Osteoblast (primary cell): Measurements from ENCODE around the gene MAP3K20. TPM values are rescaled to one million over a fixed set of nuclear protein-coding genes. Genes with fewer than 3 reads are reported as not detected.

ENCODE experiments used
- DNase-seq: peaks from one replicate; pipeline ENCODE4 v3.0.0; 2011; ENCODE audit warnings: low spot score, mixed read lengths; ENCODE audit not compliant: insufficient read length; ENCODE audit errors: missing footprints
- H2AFZ ChIP-seq: 2 replicates; pipeline ENCODE4 v1.6.0; 2011; ENCODE audit warnings: mild to moderate bottlenecking, low read length
- H3K27ac ChIP-seq: 2 replicates; pipeline ENCODE4 v1.5.1; 2011; ENCODE audit warnings: mild to moderate bottlenecking, low read depth, low read length, moderate library complexity
- H3K27me3 ChIP-seq: 2 replicates; pipeline ENCODE4 v1.6.0; 2012; ENCODE audit warnings: mild to moderate bottlenecking, control low read depth, inconsistent platforms, low read length, moderate library complexity; ENCODE audit not compliant: insufficient read depth
- H3K36me3 ChIP-seq: 2 replicates; pipeline ENCODE4 v1.5.1; 2011; ENCODE audit warnings: mild to moderate bottlenecking, low read length, control low read depth, moderate library complexity; ENCODE audit not compliant: insufficient read depth
- H3K4me1 ChIP-seq: 2 replicates; pipeline ENCODE4 v1.5.1; 2011; ENCODE audit warnings: mild to moderate bottlenecking, low read length, control low read depth, moderate library complexity; ENCODE audit not compliant: insufficient read depth
- H3K4me2 ChIP-seq: 2 replicates; pipeline ENCODE4 v1.6.0; 2011; ENCODE audit warnings: mild to moderate bottlenecking, low read length; ENCODE audit not compliant: insufficient read depth
- H3K4me3 ChIP-seq: fragments of 200-600 bp; sonication (generic); 3 replicates; pipeline ENCODE4 v1.5.1; 2012; ENCODE audit warnings: mild to moderate bottlenecking, low read length, inconsistent platforms; ENCODE audit not compliant: insufficient read depth
- H3K79me2 ChIP-seq: 2 replicates; pipeline ENCODE4 v1.6.0; 2012; ENCODE audit warnings: mild to moderate bottlenecking, low read length, control low read depth, inconsistent platforms; ENCODE audit not compliant: insufficient read depth
- H3K9me3 ChIP-seq: 2 replicates; pipeline ENCODE4 v1.5.1; 2011; ENCODE audit warnings: low read depth, low read length, control low read depth
- H4K20me1 ChIP-seq: 2 replicates; pipeline ENCODE4 v1.6.0; 2012; ENCODE audit warnings: mild to moderate bottlenecking, low read length, control low read depth; ENCODE audit not compliant: insufficient read depth
- CTCF ChIP-seq: IDR thresholded peaks from 2 replicates; pipeline ENCODE4 v1.5.1; 2011; ENCODE audit warnings: mild to moderate bottlenecking, low read depth, low read length, moderate library complexity; ENCODE audit errors: extremely low read depth
- total RNA-seq: library from RNA; depleted of rRNA; stranded (reverse); fragments of >200 nt; gene quantifications from 2 replicates; pipeline ENCODE4 v1.2.3, GENCODE V29; 2012

Gene MAP3K20
- total RNA-seq, 1 donor, result 56.1 TPM

GRCh38 chr2:173238831-173239230 lies 163.2 kb downstream of the MAP3K20 start:
- Histone ChIP-seq H4K20me1 (no peaks in the 10 kb centered on the region), H3K4me3 (no peak overlapping the region), H3K9me3 (no peaks in the 10 kb centered on the region), H3K79me2 (no peaks in the 10 kb centered on the region), H3K27me3 (no peaks in the 10 kb centered on the region), H3K27ac (no peak overlapping the region), H3K4me1 (no peaks in the 10 kb centered on the region), H3K4me2 (no peak overlapping the region), H2AFZ (no peak overlapping the region), H3K36me3 (peaks cover 8% of the 10 kb centered on the region)
- no peak for TF ChIP-seq CTCF
- no peak for DNase-seq

GRCh38 chr2:173239644-173240043 lies 164.0 kb downstream of the MAP3K20 start:
- H4K20me1 ChIP-seq, result no peaks in the 10 kb centered on the region

GRCh38 chr2:173240083-173240482 lies 164.4 kb downstream of the MAP3K20 start:
- Histone ChIP-seq H3K9me3 (no peaks in the 10 kb centered on the region), H3K27me3 (no peaks in the 10 kb centered on the region), H4K20me1 (no peaks in the 10 kb centered on the region), H3K36me3 (peaks cover 8% of the 10 kb centered on the region), H3K4me1 (no peaks in the 10 kb centered on the region), H3K4me2 (no peak overlapping the region), H3K27ac (no peak overlapping the region), H3K79me2 (no peaks in the 10 kb centered on the region), H3K4me3 (no peak overlapping the region), H2AFZ (no peak overlapping the region)
- TF ChIP-seq CTCF, result no peak
- no peak for DNase-seq

More at GRCh38 chr2:173239644-173240043, 164.0 kb downstream of the MAP3K20 start:
- Histone ChIP-seq H3K27ac (no peak overlapping the region), H3K9me3 (no peaks in the 10 kb centered on the region), H3K36me3 (peaks cover 6% of the 10 kb centered on the region), H3K27me3 (no peaks in the 10 kb centered on the region), H3K79me2 (no peaks in the 10 kb centered on the region), H2AFZ (no peak overlapping the region), H3K4me2 (no peak overlapping the region), H3K4me1 (no peaks in the 10 kb centered on the region), H3K4me3 (no peak overlapping the region)
- no peak for TF ChIP-seq CTCF
- no peak for DNase-seq

GRCh38 chr2:173241643-173242042 lies 166.0 kb downstream of the MAP3K20 start:
- H3K4me2 ChIP-seq, result no peak overlapping the region
- no peaks in the 10 kb centered on the region for H3K9me3 ChIP-seq
- H3K4me3 ChIP-seq, result no peak overlapping the region
- no peaks in the 10 kb centered on the region for H3K79me2 ChIP-seq
- H3K27ac ChIP-seq, result no peak overlapping the region
- H4K20me1 ChIP-seq, result no peaks in the 10 kb centered on the region
- H3K36me3 ChIP-seq, result peaks cover 10% of the 10 kb centered on the region
- no peak for TF ChIP-seq CTCF
- DNase-seq, result no peak
- no peaks in the 10 kb centered on the region for H3K27me3 ChIP-seq
- H3K4me1 ChIP-seq, result no peaks in the 10 kb centered on the region
- no peak overlapping the region for H2AFZ ChIP-seq
